ENCODE measurements around the gene PCGF2. TPM values are rescaled to one million over a fixed set of nuclear protein-coding genes. Genes with fewer than 3 reads are reported as not detected.

PCGF2 gene
- total RNA-seq, 2 donors from 2014 or later: 14.1 to 28.4 TPM

DNA sequence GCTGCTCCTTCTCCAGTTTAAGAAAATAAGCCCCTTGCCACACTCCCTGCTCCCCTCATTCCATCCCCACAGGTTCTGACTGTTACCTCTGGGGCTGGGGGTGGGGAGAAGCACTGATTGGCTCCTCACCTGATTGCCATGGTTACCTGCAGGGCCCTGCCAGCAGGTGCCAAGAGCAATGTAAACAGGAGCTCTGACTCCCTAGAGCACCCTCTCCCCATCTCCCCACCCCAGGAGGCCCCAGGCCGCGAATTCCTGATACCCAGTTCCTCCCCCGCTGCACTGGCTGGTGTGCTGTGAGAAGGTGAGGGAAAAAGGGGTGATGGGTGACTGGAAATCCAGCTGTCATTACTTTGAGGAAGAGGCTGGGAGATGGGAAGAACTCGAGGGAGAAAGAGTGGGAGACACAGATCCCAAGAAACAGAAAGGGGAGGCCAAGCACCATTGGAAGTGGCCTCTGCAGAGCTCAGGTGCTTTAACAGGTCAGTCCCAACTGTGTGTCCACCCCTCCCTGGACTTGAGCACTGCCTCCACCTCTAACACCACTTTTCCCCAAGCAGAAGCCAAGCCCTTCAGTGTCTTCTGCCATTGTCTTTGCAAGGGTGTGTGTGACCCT lies 4.5 kb downstream of the PCGF2 start:
- DNase-seq (ENCODE audit: low spot score) (no peak), ATAC-seq (ENCODE audit: insufficient number of reproducible peaks, low FRiP score, low read depth) (no peak)
- H3K27ac ChIP-seq: peak overlapping the region in 1 of 2 donors; percentile 60
- TF ChIP-seq, protein P1, sequence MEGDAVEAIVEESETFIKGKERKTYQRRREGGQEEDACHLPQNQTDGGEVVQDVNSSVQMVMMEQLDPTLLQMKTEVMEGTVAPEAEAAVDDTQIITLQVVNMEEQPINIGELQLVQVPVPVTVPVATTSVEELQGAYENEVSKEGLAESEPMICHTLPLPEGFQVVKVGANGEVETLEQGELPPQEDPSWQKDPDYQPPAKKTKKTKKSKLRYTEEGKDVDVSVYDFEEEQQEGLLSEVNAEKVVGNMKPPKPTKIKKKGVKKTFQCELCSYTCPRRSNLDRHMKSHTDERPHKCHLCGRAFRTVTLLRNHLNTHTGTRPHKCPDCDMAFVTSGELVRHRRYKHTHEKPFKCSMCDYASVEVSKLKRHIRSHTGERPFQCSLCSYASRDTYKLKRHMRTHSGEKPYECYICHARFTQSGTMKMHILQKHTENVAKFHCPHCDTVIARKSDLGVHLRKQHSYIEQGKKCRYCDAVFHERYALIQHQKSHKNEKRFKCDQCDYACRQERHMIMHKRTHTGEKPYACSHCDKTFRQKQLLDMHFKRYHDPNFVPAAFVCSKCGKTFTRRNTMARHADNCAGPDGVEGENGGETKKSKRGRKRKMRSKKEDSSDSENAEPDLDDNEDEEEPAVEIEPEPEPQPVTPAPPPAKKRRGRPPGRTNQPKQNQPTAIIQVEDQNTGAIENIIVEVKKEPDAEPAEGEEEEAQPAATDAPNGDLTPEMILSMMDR (IDR thresholded peaks at IDR 0.05): no peak
- H3K4me3 ChIP-seq: no peak overlapping the region
- H3K36me3 ChIP-seq: peaks cover 16% of the 10 kb centered on the region
- no peaks in the 10 kb centered on the region for H3K9me3 ChIP-seq
- H3K4me1 ChIP-seq (ENCODE audit: control insufficient read depth in 1 of 2, low read depth in 2 of 2): peaks cover 14 to 46% of the 10 kb centered on the region in 2 donors
- no peaks in the 10 kb centered on the region for H3K27me3 ChIP-seq (replicated peaks; ENCODE audit: insufficient read depth)

DNA sequence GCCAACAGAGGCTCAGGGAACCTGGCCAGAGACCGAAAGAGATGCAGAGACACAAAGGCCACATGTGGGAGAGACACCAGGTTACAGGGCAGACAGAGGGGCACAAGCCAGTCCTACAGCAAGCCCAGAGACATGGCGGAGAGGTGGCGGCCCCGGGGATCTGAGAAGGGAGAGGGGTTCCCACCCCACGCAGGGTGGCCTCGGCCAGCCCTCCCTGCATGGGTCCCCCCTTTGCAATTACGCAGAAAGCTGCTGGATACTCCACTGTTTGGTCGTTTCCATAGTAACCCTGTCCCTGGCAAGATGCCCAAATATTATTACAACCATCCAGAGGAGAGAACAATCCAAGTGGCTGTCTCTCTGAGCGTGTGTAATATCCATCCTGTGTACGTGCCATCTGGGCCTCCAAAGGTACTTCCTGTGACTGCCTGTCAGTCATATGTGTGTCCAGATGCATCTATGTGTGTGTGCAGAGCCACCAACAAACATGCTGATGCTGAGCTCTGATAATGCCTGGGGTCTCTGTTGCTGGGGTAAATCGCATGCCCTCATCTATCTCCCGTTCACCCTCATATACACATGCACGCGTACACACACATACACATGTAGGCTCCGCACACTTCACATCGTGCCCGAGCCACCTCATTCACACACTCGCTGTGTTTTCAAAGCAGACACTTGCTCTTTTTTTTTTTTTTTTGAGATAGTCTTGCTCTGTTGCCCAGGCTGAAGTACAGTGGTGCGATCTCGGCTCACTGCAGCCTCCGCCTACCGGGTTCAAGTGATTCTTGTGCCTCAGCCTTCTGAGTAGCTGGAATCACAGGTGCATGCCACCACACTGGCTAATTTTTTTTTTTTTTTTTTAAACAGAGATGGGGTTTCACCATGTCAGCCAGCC lies 5.5 kb downstream of the PCGF2 start:
- peaks cover 14 to 46% of the 10 kb centered on the region in 2 donors for H3K4me1 ChIP-seq (ENCODE audit: control insufficient read depth in 1 of 2, low read depth in 2 of 2)
- ATAC-seq (ENCODE audit: insufficient number of reproducible peaks, low FRiP score, low read depth): peak; percentile 58

DNA sequence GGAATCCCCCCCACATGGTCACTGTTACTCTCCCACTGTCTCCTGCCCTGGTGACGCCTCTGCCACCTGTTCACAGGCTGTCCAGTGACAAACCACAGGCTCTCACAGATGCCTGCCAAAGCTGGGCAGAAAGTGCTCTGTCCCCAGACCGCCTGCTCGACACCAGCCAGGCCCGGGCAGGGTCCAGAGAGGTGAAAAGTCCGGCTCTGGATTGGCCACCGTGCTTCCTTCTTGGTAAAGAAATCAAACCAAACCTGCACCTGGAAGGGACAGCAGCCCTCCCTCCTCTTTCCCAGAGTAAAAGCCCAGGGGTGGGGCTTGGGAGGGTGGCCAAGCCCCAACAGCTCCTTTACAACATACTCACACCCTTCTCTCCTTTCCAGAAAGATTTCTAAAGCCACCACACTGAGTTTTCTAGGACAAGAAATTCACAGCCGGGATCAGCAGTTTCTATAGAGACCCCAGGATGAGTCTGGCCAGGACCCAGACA lies 6.2 kb downstream of the PCGF2 start:
- H3K4me3 ChIP-seq: peak overlapping the region; percentile 35
- peak overlapping the region; percentile 73 to 86 for H3K27ac ChIP-seq
- no peak for DNase-seq (ENCODE audit: low spot score)
- H3K9me3 ChIP-seq: no peaks in the 10 kb centered on the region
- TF ChIP-seq, protein P1 (IDR thresholded peaks at IDR 0.05): no peak
- ATAC-seq (ENCODE audit: insufficient number of reproducible peaks, low FRiP score, low read depth): no peak
- H3K36me3 ChIP-seq: peaks cover 29% of the 10 kb centered on the region
- H3K27me3 ChIP-seq (replicated peaks; ENCODE audit: insufficient read depth): no peaks in the 10 kb centered on the region
- H3K4me1 ChIP-seq (ENCODE audit: control insufficient read depth in 1 of 2, low read depth in 2 of 2): peaks cover 10 to 44% of the 10 kb centered on the region in 2 donors

More for the DNA sequence above, 5.5 kb downstream of the PCGF2 start:
- peak overlapping the region; percentile 73 to 86 for H3K27ac ChIP-seq
- H3K36me3 ChIP-seq: peaks cover 24% of the 10 kb centered on the region
- H3K9me3 ChIP-seq: no peaks in the 10 kb centered on the region
- H3K4me3 ChIP-seq: peak overlapping the region; percentile 35
- H3K27me3 ChIP-seq (replicated peaks; ENCODE audit: insufficient read depth): no peaks in the 10 kb centered on the region
- TF ChIP-seq, protein P1 (IDR thresholded peaks at IDR 0.05): no peak
- peak; percentile 54 for DNase-seq (ENCODE audit: low spot score)

DNA sequence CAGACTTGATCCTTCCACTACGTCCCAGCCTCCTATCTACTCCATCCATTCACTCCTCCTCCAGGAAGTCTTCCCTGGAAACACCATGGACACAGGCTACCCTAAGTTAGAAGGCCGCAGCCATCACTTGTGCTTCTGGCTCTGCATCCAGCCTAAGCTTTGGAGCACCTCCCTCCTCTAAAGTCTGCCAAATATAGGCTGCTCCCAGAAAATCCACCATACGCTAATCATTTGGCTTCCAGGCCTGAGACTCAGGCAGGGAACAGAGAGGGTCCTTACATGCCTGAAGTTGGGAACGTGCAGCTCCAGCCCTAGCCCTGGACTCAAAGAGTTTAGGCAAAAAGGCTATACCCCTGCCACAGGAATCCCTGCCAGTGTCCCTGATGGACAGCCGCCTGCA lies 6.7 kb downstream of the PCGF2 start:
- H3K27me3 ChIP-seq (replicated peaks; ENCODE audit: insufficient read depth): no peaks in the 10 kb centered on the region
- peak overlapping the region; percentile 21 to 73 for H3K27ac ChIP-seq
- TF ChIP-seq, protein P1 (IDR thresholded peaks at IDR 0.05): no peak
- no peak overlapping the region for H3K4me3 ChIP-seq
- H3K4me1 ChIP-seq (ENCODE audit: control insufficient read depth in 1 of 2, low read depth in 2 of 2): peaks cover 5 to 39% of the 10 kb centered on the region in 2 donors
- DNase-seq (ENCODE audit: low spot score) (no peak), ATAC-seq (ENCODE audit: insufficient number of reproducible peaks, low FRiP score, low read depth) (no peak)
- H3K9me3 ChIP-seq: no peaks in the 10 kb centered on the region
- H3K36me3 ChIP-seq: peaks cover 33% of the 10 kb centered on the region

DNA sequence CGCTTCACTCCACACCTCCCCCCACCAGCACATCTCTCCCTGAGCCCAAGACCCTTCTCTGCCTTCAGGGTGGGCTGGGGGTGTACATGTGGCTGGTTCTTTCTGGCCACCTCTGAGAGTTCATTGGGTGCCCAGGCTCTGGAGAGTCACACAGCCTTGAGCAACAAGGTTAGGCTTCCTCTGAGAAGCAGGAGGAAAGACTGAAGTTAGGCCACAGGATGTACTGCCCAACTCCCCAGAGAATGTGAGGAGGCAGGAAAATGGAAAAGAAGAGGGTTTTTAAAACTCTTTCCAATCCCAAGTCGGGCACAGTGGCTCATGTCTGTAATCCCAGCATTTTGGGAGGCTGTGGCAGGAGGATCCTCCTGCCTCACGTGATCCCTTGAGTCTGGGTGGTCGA lies 7.3 kb downstream of the PCGF2 start:
- Histone ChIP-seq H3K9me3 (no peaks in the 10 kb centered on the region), H3K4me3 (no peak overlapping the region), H3K27me3 (replicated peaks; ENCODE audit: insufficient read depth) (no peaks in the 10 kb centered on the region), H3K4me1 (ENCODE audit: control insufficient read depth in 1 of 2, low read depth in 2 of 2) (peaks cover 3 to 32% of the 10 kb centered on the region in 2 donors), H3K27ac (no peak overlapping the region), H3K36me3 (peaks cover 37% of the 10 kb centered on the region)
- TF ChIP-seq, protein P1 (IDR thresholded peaks at IDR 0.05): no peak
- ATAC-seq (ENCODE audit: insufficient number of reproducible peaks, low FRiP score, low read depth): no peak
- no peak for DNase-seq (ENCODE audit: low spot score)

Measured in thoracic aorta (tissue), 2 donors.